Loucy (cell line): Measurements from ENCODE around the gene DROSHA.

ENCODE experiments used
- H2AFZ ChIP-seq: fragments of 200-600 bp; sonication (generic); 2 replicates; pipeline ENCODE4 v1.6.0; 2016; ENCODE audit warnings: antibody characterized with exemption, mild to moderate bottlenecking, low read length, moderate library complexity
- H3F3A ChIP-seq: fragments of 200-600 bp; 2 replicates; pipeline ENCODE4 v1.6.0; 2016; ENCODE audit warnings: antibody characterized with exemption, low read depth, mild to moderate bottlenecking
- H3K27me3 ChIP-seq: fragments of 200-600 bp; sonication (generic); 2 replicates; pipeline ENCODE4 v1.6.1; 2014; ENCODE audit warnings: low read length, mild to moderate bottlenecking; ENCODE audit not compliant: insufficient read depth, poor library complexity, severe bottlenecking
- H3K36me3 ChIP-seq: fragments of 200-600 bp; sonication (generic); 2 replicates; pipeline ENCODE4 v1.6.1; 2016; ENCODE audit warnings: low read length; ENCODE audit not compliant: insufficient read depth
- H3K4me1 ChIP-seq: fragments of 200-600 bp; sonication (generic); 2 replicates; pipeline ENCODE4 v1.5.1; 2014; ENCODE audit warnings: low read length, mild to moderate bottlenecking; ENCODE audit not compliant: insufficient read depth, poor library complexity, severe bottlenecking
- H3K4me2 ChIP-seq: fragments of 200-600 bp; sonication (generic); 2 replicates; pipeline ENCODE4 v1.6.0; 2014; ENCODE audit warnings: antibody characterized with exemption, low read length, low read depth, mild to moderate bottlenecking; ENCODE audit not compliant: poor library complexity, severe bottlenecking
- H3K4me3 ChIP-seq: fragments of 200-600 bp; sonication (generic); 2 replicates; pipeline ENCODE4 v1.5.1; 2014; ENCODE audit warnings: low read length, mild to moderate bottlenecking, mixed read lengths; ENCODE audit not compliant: poor library complexity, severe bottlenecking
- H3K79me2 ChIP-seq: fragments of 200-600 bp; sonication (generic); 2 replicates; pipeline ENCODE4 v1.6.1; 2014; ENCODE audit warnings: low read length; ENCODE audit not compliant: insufficient read depth
- H3K9ac ChIP-seq: fragments of 200-600 bp; sonication (generic); 2 replicates; pipeline ENCODE4 v1.6.0; 2014; ENCODE audit warnings: mild to moderate bottlenecking, low read depth, low read length, moderate library complexity; ENCODE audit not compliant: poor library complexity, severe bottlenecking
- H3K9me2 ChIP-seq: fragments of 200-600 bp; sonication (generic); replicated peaks from 2 replicates; pipeline ENCODE4 v1.6.1; 2016; ENCODE audit warnings: low read depth, low read length, mixed read lengths
- H3K9me3 ChIP-seq: fragments of 200-600 bp; sonication (generic); 2 replicates; pipeline ENCODE4 v1.6.1; 2014; ENCODE audit warnings: mild to moderate bottlenecking, antibody characterized with exemption, low read length, low read depth; ENCODE audit not compliant: insufficient read depth
- H4K20me1 ChIP-seq: fragments of 200-600 bp; sonication (generic); 2 replicates; pipeline ENCODE4 v1.6.0; 2014; ENCODE audit warnings: antibody characterized with exemption, low read length, mild to moderate bottlenecking; ENCODE audit not compliant: insufficient read depth, poor library complexity, severe bottlenecking
- EZH2phosphoT487 ChIP-seq: fragments of 200-600 bp; IDR thresholded peaks from 2 replicates; pipeline ENCODE4 v1.6.1; 2018; ENCODE audit warnings: antibody characterized with exemption, mild to moderate bottlenecking, moderate library complexity, borderline replicate concordance
- TF ChIP-seq, protein P1 (sequence below): fragments of 200-600 bp; sonication (generic); conservative IDR thresholded peaks from 2 replicates; pipeline ENCODE4 v1.5.1; 2014; ENCODE audit warnings: mild to moderate bottlenecking, antibody characterized with exemption, low read length

Gene DROSHA

DNA sequence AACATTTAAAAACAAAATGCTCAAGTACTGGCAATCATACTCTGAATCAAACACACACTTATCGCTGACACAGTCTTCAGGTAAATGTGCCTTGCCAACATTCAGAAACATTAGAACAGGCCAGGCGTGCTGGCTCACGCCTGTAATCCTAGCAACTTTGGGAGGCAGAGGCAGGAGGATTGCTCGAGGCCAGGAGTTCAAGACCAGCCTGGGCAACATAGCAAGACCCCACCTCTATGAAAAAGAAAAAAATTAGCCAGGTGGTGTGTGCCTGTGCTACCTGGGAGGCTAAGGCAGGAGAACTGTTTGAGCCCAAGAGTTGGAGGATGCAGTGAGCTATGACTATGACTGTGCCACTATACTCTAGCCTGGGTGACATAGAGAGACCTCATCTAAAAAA is 20.6 kb downstream of the DROSHA start:
- Histone ChIP-seq H3K4me2 (no peak overlapping the region), H3K9me3 (no peaks in the 10 kb centered on the region), H3K79me2 (no peaks in the 10 kb centered on the region), H4K20me1 (no peaks in the 10 kb centered on the region), H3K4me1 (peaks cover 3% of the 10 kb centered on the region), H3K9me2 (no peaks in the 10 kb centered on the region), H3K4me3 (no peak overlapping the region), H2AFZ (no peak overlapping the region), H3K27me3 (no peaks in the 10 kb centered on the region), H3K36me3 (peaks cover 86% of the 10 kb centered on the region), H3K9ac (no peak overlapping the region), H3F3A (no peaks in the 10 kb centered on the region)
- TF ChIP-seq, protein P1, sequence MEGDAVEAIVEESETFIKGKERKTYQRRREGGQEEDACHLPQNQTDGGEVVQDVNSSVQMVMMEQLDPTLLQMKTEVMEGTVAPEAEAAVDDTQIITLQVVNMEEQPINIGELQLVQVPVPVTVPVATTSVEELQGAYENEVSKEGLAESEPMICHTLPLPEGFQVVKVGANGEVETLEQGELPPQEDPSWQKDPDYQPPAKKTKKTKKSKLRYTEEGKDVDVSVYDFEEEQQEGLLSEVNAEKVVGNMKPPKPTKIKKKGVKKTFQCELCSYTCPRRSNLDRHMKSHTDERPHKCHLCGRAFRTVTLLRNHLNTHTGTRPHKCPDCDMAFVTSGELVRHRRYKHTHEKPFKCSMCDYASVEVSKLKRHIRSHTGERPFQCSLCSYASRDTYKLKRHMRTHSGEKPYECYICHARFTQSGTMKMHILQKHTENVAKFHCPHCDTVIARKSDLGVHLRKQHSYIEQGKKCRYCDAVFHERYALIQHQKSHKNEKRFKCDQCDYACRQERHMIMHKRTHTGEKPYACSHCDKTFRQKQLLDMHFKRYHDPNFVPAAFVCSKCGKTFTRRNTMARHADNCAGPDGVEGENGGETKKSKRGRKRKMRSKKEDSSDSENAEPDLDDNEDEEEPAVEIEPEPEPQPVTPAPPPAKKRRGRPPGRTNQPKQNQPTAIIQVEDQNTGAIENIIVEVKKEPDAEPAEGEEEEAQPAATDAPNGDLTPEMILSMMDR: no peak
- no peak for TF ChIP-seq EZH2phosphoT487

DNA sequence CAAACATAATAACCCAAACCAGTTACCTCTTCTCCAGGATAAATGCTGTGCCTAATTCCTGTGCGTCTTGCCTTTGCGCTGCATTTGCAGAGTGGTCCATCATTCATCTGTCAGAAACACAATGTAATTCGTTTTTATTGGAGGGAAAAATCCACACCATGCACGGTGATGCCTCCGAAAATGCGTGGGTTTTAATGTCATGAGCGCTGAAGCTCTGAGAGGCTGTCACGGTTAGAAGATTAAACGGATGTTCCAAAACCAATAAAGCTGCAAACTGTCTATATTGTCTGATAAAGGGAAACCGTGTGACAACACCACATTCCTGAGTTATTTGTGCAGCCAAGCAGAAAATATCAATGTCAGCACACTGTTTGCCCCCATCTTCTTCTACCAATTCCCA is 27.4 kb downstream of the DROSHA start:
- no peak overlapping the region for H3K4me2 ChIP-seq
- no peaks in the 10 kb centered on the region for H3K9me2 ChIP-seq
- no peaks in the 10 kb centered on the region for H3K27me3 ChIP-seq
- H3K9ac ChIP-seq: no peak overlapping the region
- H3K4me1 ChIP-seq: no peaks in the 10 kb centered on the region
- no peaks in the 10 kb centered on the region for H3K79me2 ChIP-seq
- no peaks in the 10 kb centered on the region for H4K20me1 ChIP-seq
- H3K36me3 ChIP-seq: peaks cover 87% of the 10 kb centered on the region
- H3K4me3 ChIP-seq: no peak overlapping the region
- H2AFZ ChIP-seq: no peak overlapping the region
- TF ChIP-seq EZH2phosphoT487: no peak
- TF ChIP-seq, protein P1: no peak
- H3F3A ChIP-seq: no peaks in the 10 kb centered on the region
- H3K9me3 ChIP-seq: no peaks in the 10 kb centered on the region

DNA sequence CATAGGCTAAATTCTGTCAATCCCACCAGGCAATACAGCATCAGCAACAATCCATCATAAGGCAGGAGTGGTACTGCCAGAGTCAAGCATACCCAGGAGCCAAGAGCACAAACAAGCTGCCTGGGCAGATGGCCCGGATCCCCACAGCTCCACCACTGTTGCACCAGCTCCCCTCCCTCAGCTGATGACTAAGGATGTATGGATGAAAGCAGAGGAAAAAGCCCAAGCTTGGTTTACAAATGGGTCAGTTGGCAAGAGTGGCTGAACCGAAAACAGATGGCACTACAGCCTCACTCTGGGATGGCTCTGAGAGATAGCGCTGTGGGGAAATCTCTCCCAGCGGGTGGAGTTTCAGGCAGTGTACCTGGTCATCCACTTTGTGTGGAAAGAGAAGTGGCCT is 29.4 kb downstream of the DROSHA start:
- no peak overlapping the region for H2AFZ ChIP-seq
- H3K79me2 ChIP-seq: no peaks in the 10 kb centered on the region
- no peak for TF ChIP-seq EZH2phosphoT487
- TF ChIP-seq, protein P1: no peak
- H3K27me3 ChIP-seq: no peaks in the 10 kb centered on the region
- H3K9me3 ChIP-seq: no peaks in the 10 kb centered on the region
- no peaks in the 10 kb centered on the region for H3F3A ChIP-seq
- no peak overlapping the region for H3K4me3 ChIP-seq
- no peak overlapping the region for H3K4me2 ChIP-seq
- H3K9ac ChIP-seq: no peak overlapping the region
- peaks cover 90% of the 10 kb centered on the region; the same call in 1 of the 2 replicates for H3K36me3 ChIP-seq
- H3K9me2 ChIP-seq: no peaks in the 10 kb centered on the region
- H4K20me1 ChIP-seq: no peaks in the 10 kb centered on the region
- H3K4me1 ChIP-seq: no peaks in the 10 kb centered on the region
